Liver (tissue), 9 donors: ENCODE results near the gene CELF4. TPM values are rescaled to one million over a fixed set of nuclear protein-coding genes. Genes with fewer than 3 reads are reported as not detected.
A peak's percentile ranks its signal among the peaks of the same experiment; 100 is the strongest.

Experiments used
- DNase-seq: peaks from one replicate; pipeline ENCODE4 v3.0.0-alpha.2; 2017; ENCODE audit warnings: low spot score
- H3K27ac ChIP-seq, 2 donors: one replicate each; pipeline ENCODE4 v1.7.0; 2013; ENCODE audit warnings: inconsistent platforms in 2 of 2, low read length in 2 of 2, control low read depth in 1 of 2, low read depth in 1 of 2, mild to moderate bottlenecking in 1 of 2
- H3K27me3 ChIP-seq, 4 donors: one replicate each; pipeline versions ENCODE4 v1.6.1 to v1.7.0; 2013; ENCODE audit warnings: low read length in 3 of 4, inconsistent platforms in 1 of 4, mild to moderate bottlenecking in 1 of 4, moderate library complexity in 1 of 4; ENCODE audit not compliant: control insufficient read depth in 4 of 4, insufficient read depth in 4 of 4
- H3K36me3 ChIP-seq, 4 donors: one replicate each; pipeline versions ENCODE4 v1.6.1 to v1.7.0; 2013; ENCODE audit warnings: low read length in 3 of 4, mild to moderate bottlenecking in 3 of 4, low read depth in 1 of 4, moderate library complexity in 1 of 4; ENCODE audit not compliant: control insufficient read depth in 4 of 4, insufficient read depth in 3 of 4
- H3K4me1 ChIP-seq, 4 donors: one replicate each; pipeline versions ENCODE4 v1.6.1 to v1.7.0; 2013; ENCODE audit warnings: low read length in 3 of 4, mild to moderate bottlenecking in 3 of 4, moderate library complexity in 1 of 4; ENCODE audit not compliant: control insufficient read depth in 4 of 4, insufficient read depth in 4 of 4
- H3K4me3 ChIP-seq, 3 donors: one replicate each; pipeline versions ENCODE4 v1.6.1 to v1.7.0; 2013; ENCODE audit warnings: low read length in 3 of 3, control low read depth in 1 of 3, low read depth in 1 of 3, mild to moderate bottlenecking in 1 of 3
- H3K9ac ChIP-seq, 2 donors: one replicate each; pipeline ENCODE4 v1.7.0; 2013; ENCODE audit warnings: low read length in 2 of 2, mild to moderate bottlenecking in 2 of 2, moderate library complexity in 2 of 2, control low read depth in 1 of 2, low read depth in 1 of 2
- H3K9me3 ChIP-seq, 4 donors: one replicate each; pipeline versions ENCODE4 v1.6.1 to v1.7.0; 2013; ENCODE audit warnings: low read length in 3 of 4; ENCODE audit not compliant: control insufficient read depth in 4 of 4
- ATF3 ChIP-seq: IDR thresholded peaks from 2 replicates; pipeline ENCODE4 v1.6.1; 2016; ENCODE audit warnings: antibody characterized with exemption
- FOXA1 ChIP-seq: IDR thresholded peaks from 2 replicates; pipeline ENCODE4 v1.6.1; 2016; ENCODE audit warnings: antibody characterized with exemption
- FOXA2 ChIP-seq: IDR thresholded peaks from 2 replicates; pipeline ENCODE4 v1.6.1; 2016; ENCODE audit warnings: antibody characterized with exemption
- GABPA ChIP-seq, 2 donors: IDR thresholded peaks in 1 of 2; conservative IDR thresholded peaks in 1 of 2; 2 replicates each; pipeline ENCODE4 v1.6.1; 2016; ENCODE audit warnings: antibody characterized with exemption in 2 of 2, mild to moderate bottlenecking in 1 of 2, moderate library complexity in 1 of 2
- HNF4A ChIP-seq, 2 donors: conservative IDR thresholded peaks; 2 replicates each; pipeline ENCODE4 v1.6.1; 2016; ENCODE audit warnings: antibody characterized with exemption in 2 of 2, mild to moderate bottlenecking in 2 of 2
- HNF4G ChIP-seq: IDR thresholded peaks from 2 replicates; pipeline ENCODE4 v1.6.1; 2016; ENCODE audit warnings: antibody characterized with exemption
- RAD21 ChIP-seq, 2 donors: IDR thresholded peaks; 2 replicates each; pipeline ENCODE4 v1.6.1; 2016; ENCODE audit warnings: antibody characterized with exemption in 2 of 2, mild to moderate bottlenecking in 2 of 2
- SP1 ChIP-seq: IDR thresholded peaks from 2 replicates; pipeline ENCODE4 v1.6.1; 2018; ENCODE audit warnings: antibody characterized with exemption, mild to moderate bottlenecking
- TAF1 ChIP-seq: conservative IDR thresholded peaks from 2 replicates; pipeline ENCODE4 v1.6.1; 2016; ENCODE audit warnings: antibody characterized with exemption, mild to moderate bottlenecking
- YY1 ChIP-seq: IDR thresholded peaks from 2 replicates; pipeline ENCODE4 v1.6.1; 2016; ENCODE audit warnings: antibody characterized with exemption, mild to moderate bottlenecking
- WGBS: extraction: QIAGEN DNeasy Blood & Tissue Kit; methylation state at CpG from one replicate; pipeline ENCODE4 v1.1.7; 2013; 5-methylcytosine and 5-hydroxymethylcytosine counted together
- polyA plus RNA-seq, 2 donors: library from polyadenylated mRNA; stranded (reverse) in 1 of 2; unstranded in 1 of 2; fragments of 200-250 nt in 1 of 2; fragments of >200 nt in 1 of 2; fragmentation: Nextera tagmentation in 1 of 2; extraction: Ambion mirVana in 1 of 2; gene quantifications; one replicate each; pipeline versions ENCODE4 v1.2.1 to v1.2.3, GENCODE V29; 2013 to 2015
- total RNA-seq, 2 donors: library from RNA; depleted of rRNA; stranded (reverse); fragments of >200 nt; gene quantifications; one replicate each; pipeline ENCODE4 v1.2.3, GENCODE V29; 2014
- TF ChIP-seq, protein P1 (sequence below): fragments of 150-350 bp; IDR thresholded peaks from 2 replicates; pipeline ENCODE4 v1.5.1; 2017; ENCODE audit warnings: improper control_type of control experiment, low read depth, low read length; ENCODE audit not compliant: missing input control
- TF ChIP-seq, protein P2 (sequence below): IDR thresholded peaks from 2 replicates; pipeline ENCODE4 v1.6.1; 2016; ENCODE audit warnings: antibody characterized with exemption, mild to moderate bottlenecking
- TF ChIP-seq, protein P3 (sequence below): IDR thresholded peaks from 2 replicates; pipeline ENCODE4 v1.6.1; 2016; ENCODE audit warnings: antibody characterized with exemption
- donor health status: healthy.
- donor health status: healthy.
- donor health status: healthy.
- donor health status: healthy.
- donor health status: healthy.

The CELF4 gene
- total and polyA plus RNA-seq, 4 donors = 0.08 to 0.28 (median 0.21) TPM; not detected in 1

- peaks cover 15 to 29% (median 20%) of the 10 kb centered on the region in 4 donors for H3K4me1 ChIP-seq
- no peaks in the 10 kb centered on the region for H3K36me3 ChIP-seq
- DNase-seq = no peak
- no peaks in the 10 kb centered on the region for H3K9me3 ChIP-seq
- H3K27ac ChIP-seq = no peak overlapping the region
- 2% methylated on average over 51 of the region's 51 CpGs for WGBS
- H3K9ac ChIP-seq = no peak overlapping the region
- TF ChIP-seq HNF4A (conservative IDR thresholded peaks at IDR 0.05) (no peak), ATF3 (no peak), RAD21 (IDR thresholded peaks at IDR 0.05) (no peak)
- H3K27me3 ChIP-seq = peaks cover 0 to 19% (median 17%) of the 10 kb centered on the region in 4 donors
- peak overlapping the region in 2 of 3 donors; percentile 54 to 71 for H3K4me3 ChIP-seq
These were observed 972 bp upstream of the CELF4 start for GRCh38 chr18:37566479-37567060.

DNA sequence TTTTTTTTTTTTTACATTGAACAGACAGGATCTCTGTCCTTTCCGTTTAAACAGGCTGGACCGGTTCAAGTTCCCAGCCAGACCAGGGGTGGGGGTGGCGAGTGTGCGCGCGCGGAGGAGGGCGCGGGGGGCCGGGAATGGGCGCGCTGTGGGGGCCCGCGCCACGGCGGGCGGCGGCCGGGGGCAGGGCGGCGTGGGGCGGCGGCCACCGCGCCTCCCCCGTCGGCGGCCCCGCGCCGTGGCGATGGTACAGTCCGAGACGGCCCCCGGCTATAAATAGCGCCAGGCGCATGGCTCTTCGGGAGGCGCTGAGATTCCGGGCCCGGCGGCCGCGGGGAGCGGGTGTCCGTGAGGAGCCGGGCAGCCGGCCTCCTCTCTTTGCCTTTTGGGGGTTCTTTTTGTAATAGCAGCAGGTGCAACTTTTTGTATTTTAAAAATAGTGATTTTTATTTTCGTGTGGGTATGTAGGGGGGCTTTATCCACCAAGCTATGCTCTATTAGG is 430 bp upstream of the CELF4 start:
- Histone ChIP-seq H3K9ac (no peak overlapping the region), H3K27ac (no peak overlapping the region), H3K4me1 (peaks cover 15 to 29% (median 20%) of the 10 kb centered on the region in 4 donors), H3K4me3 (peak overlapping the region in 1 of 3 donors; percentile 71), H3K36me3 (no peaks in the 10 kb centered on the region), H3K27me3 (peaks cover 0 to 19% (median 17%) of the 10 kb centered on the region in 4 donors), H3K9me3 (no peaks in the 10 kb centered on the region)
- WGBS = 3% methylated on average over 49 of the region's 49 CpGs
- DNase-seq = no peak
- TF ChIP-seq GABPA (IDR thresholded peaks at IDR 0.05 in 1 of 2, conservative IDR thresholded peaks at IDR 0.05 in 1 of 2) = no peak
- TF ChIP-seq FOXA1 = no peak
- TF ChIP-seq, protein P1, sequence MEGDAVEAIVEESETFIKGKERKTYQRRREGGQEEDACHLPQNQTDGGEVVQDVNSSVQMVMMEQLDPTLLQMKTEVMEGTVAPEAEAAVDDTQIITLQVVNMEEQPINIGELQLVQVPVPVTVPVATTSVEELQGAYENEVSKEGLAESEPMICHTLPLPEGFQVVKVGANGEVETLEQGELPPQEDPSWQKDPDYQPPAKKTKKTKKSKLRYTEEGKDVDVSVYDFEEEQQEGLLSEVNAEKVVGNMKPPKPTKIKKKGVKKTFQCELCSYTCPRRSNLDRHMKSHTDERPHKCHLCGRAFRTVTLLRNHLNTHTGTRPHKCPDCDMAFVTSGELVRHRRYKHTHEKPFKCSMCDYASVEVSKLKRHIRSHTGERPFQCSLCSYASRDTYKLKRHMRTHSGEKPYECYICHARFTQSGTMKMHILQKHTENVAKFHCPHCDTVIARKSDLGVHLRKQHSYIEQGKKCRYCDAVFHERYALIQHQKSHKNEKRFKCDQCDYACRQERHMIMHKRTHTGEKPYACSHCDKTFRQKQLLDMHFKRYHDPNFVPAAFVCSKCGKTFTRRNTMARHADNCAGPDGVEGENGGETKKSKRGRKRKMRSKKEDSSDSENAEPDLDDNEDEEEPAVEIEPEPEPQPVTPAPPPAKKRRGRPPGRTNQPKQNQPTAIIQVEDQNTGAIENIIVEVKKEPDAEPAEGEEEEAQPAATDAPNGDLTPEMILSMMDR = no peak
- no peak for TF ChIP-seq TAF1
- no peak for TF ChIP-seq FOXA2
- TF ChIP-seq RAD21 (IDR thresholded peaks at IDR 0.05) = no peak
- TF ChIP-seq YY1 = no peak
- TF ChIP-seq ATF3 = no peak
- TF ChIP-seq, protein P2, sequence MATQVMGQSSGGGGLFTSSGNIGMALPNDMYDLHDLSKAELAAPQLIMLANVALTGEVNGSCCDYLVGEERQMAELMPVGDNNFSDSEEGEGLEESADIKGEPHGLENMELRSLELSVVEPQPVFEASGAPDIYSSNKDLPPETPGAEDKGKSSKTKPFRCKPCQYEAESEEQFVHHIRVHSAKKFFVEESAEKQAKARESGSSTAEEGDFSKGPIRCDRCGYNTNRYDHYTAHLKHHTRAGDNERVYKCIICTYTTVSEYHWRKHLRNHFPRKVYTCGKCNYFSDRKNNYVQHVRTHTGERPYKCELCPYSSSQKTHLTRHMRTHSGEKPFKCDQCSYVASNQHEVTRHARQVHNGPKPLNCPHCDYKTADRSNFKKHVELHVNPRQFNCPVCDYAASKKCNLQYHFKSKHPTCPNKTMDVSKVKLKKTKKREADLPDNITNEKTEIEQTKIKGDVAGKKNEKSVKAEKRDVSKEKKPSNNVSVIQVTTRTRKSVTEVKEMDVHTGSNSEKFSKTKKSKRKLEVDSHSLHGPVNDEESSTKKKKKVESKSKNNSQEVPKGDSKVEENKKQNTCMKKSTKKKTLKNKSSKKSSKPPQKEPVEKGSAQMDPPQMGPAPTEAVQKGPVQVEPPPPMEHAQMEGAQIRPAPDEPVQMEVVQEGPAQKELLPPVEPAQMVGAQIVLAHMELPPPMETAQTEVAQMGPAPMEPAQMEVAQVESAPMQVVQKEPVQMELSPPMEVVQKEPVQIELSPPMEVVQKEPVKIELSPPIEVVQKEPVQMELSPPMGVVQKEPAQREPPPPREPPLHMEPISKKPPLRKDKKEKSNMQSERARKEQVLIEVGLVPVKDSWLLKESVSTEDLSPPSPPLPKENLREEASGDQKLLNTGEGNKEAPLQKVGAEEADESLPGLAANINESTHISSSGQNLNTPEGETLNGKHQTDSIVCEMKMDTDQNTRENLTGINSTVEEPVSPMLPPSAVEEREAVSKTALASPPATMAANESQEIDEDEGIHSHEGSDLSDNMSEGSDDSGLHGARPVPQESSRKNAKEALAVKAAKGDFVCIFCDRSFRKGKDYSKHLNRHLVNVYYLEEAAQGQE = no peak
- no peak for TF ChIP-seq HNF4G
- no peak for TF ChIP-seq SP1
- TF ChIP-seq, protein P3, sequence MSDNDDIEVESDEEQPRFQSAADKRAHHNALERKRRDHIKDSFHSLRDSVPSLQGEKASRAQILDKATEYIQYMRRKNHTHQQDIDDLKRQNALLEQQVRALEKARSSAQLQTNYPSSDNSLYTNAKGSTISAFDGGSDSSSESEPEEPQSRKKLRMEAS = no peak
